Measurements from ENCODE around the gene NOTCH2. TPM values are rescaled to one million over a fixed set of nuclear protein-coding genes. Genes with fewer than 3 reads are reported as not detected.

The NOTCH2 gene
- total RNA-seq, 1 donor from 2014 or later, result 259 TPM

DNA sequence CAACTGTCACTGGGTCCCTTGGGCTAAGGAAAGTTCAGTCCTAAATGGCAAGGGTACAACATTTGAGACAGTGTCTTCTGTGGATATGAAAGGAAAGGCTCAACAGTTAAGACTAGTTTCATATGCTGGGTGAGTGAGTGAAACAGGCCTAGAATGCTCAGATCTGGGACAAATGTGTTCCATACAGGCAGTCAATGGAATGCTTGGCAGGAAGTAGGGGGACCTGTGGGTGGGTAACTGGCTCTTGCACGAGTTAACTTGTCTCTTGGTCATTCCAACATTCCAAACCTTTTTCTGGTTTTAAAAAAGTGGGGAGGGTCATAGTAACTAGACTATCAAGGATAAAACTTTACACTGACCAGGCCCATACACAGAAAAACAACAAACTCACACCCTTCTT is 155.4 kb downstream of the NOTCH2 start:
- POLR2A ChIA-PET, result no interaction called here
- CTCF ChIA-PET, result no interaction called here
- peaks cover 68% of the 10 kb centered on the region for H3K36me3 Mint-ChIP-seq (ENCODE audit: low read depth)
- TF ChIP-seq, protein P1, sequence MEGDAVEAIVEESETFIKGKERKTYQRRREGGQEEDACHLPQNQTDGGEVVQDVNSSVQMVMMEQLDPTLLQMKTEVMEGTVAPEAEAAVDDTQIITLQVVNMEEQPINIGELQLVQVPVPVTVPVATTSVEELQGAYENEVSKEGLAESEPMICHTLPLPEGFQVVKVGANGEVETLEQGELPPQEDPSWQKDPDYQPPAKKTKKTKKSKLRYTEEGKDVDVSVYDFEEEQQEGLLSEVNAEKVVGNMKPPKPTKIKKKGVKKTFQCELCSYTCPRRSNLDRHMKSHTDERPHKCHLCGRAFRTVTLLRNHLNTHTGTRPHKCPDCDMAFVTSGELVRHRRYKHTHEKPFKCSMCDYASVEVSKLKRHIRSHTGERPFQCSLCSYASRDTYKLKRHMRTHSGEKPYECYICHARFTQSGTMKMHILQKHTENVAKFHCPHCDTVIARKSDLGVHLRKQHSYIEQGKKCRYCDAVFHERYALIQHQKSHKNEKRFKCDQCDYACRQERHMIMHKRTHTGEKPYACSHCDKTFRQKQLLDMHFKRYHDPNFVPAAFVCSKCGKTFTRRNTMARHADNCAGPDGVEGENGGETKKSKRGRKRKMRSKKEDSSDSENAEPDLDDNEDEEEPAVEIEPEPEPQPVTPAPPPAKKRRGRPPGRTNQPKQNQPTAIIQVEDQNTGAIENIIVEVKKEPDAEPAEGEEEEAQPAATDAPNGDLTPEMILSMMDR (IDR thresholded peaks at IDR 0.05), result no peak
- H3K27me3 Mint-ChIP-seq, result no peaks in the 10 kb centered on the region
- no peaks in the 10 kb centered on the region for H3K9me3 Mint-ChIP-seq
- no peaks in the 10 kb centered on the region for H3K4me1 Mint-ChIP-seq
- no peak overlapping the region for H3K4me3 Mint-ChIP-seq
- H3K27ac Mint-ChIP-seq, result no peak overlapping the region
- ATAC-seq (ENCODE audit: low read depth) (no peak), DNase-seq (no peak)
- intact Hi-C loops (cut with micrococcal nuclease), result no loop called here

DNA sequence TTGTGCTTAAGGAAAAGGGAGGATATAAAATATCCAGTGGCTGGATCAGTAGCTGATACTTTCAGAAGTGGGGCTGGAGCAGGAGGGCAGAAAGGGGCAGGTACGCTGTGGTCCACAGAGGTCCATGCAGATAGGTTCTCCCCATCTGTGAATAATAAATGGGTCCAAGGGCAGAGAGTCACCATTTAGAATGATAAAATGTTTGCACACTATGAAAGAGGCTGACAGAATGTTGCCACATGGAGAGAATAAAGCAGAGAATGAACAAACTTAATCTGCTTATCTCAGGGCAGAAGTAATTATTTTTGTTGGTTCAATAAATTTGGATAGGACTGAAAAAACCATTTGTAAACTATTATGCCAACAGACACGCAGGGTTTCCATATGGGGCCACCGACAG is 156.5 kb downstream of the NOTCH2 start:
- CTCF ChIA-PET, result no interaction called here
- POLR2A ChIA-PET, result no interaction called here
- no peak for ATAC-seq (ENCODE audit: low read depth)
- H3K36me3 Mint-ChIP-seq (ENCODE audit: low read depth), result peaks cover 56% of the 10 kb centered on the region
- H3K27ac Mint-ChIP-seq, result no peak overlapping the region
- no peak for DNase-seq
- H3K9me3 Mint-ChIP-seq, result no peaks in the 10 kb centered on the region
- H3K4me3 Mint-ChIP-seq, result no peak overlapping the region
- TF ChIP-seq, protein P1 (IDR thresholded peaks at IDR 0.05), result no peak
- H3K4me1 Mint-ChIP-seq, result no peaks in the 10 kb centered on the region
- intact Hi-C loops (cut with micrococcal nuclease), result no loop called here
- H3K27me3 Mint-ChIP-seq, result no peaks in the 10 kb centered on the region

DNA sequence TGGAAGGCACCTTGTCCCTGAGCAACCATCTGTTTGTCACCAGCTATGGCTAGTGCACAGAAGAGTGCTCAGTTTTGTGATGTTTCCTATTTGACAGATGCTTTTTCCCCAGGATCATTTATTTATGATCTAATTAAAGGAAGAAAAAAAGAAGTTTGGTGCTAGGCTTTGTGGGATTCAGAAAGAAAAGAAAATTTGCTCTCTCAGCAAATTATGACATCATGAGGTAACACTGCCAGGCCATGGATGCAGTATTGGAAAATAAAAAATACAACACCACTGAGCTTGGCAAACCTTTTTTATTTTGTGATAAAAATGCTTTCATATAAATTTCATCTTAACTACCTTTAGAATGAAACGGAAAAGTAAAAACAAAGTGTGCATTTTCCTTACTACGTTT is 157.7 kb downstream of the NOTCH2 start:
- Mint-ChIP-seq H3K9me3 (no peaks in the 10 kb centered on the region), H3K4me1 (no peaks in the 10 kb centered on the region), H3K27ac (no peak overlapping the region), H3K27me3 (no peaks in the 10 kb centered on the region), H3K4me3 (no peak overlapping the region), H3K36me3 (ENCODE audit: low read depth) (peaks cover 45% of the 10 kb centered on the region)
- CTCF ChIA-PET, result no interaction called here
- POLR2A ChIA-PET, result no interaction called here
- ATAC-seq (ENCODE audit: low read depth), result no peak
- TF ChIP-seq, protein P1 (IDR thresholded peaks at IDR 0.05), result no peak
- intact Hi-C loops (cut with micrococcal nuclease), result no loop called here
- no peak for DNase-seq

DNA sequence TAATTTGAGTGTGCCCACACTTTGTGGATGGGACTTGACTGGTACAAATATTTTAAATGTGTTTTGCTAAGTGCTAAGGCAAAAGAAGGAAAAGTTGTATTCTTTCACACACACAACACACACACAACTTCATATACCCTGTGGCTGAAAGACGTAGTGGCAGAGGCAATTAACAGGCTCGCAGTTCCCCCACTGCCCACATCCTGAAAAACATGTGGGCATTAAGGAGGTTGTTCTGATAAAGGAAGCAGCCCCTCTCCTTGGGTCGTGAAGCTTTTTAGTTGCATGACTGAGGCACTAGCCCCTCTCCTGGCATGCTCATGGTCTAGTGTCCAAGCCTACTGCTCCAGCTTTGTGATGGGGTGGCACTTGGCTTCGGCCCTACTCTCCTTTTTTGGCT is 158.8 kb downstream of the NOTCH2 start:
- Mint-ChIP-seq H3K36me3 (ENCODE audit: low read depth) (peaks cover 33% of the 10 kb centered on the region), H3K27me3 (peaks cover 2% of the 10 kb centered on the region), H3K27ac (no peak overlapping the region), H3K4me3 (no peak overlapping the region), H3K4me1 (no peaks in the 10 kb centered on the region), H3K9me3 (peaks cover 4% of the 10 kb centered on the region)
- POLR2A ChIA-PET, result no interaction called here
- TF ChIP-seq, protein P1 (IDR thresholded peaks at IDR 0.05), result no peak
- ATAC-seq (ENCODE audit: low read depth) (no peak), DNase-seq (no peak)
- CTCF ChIA-PET, result no interaction called here
- intact Hi-C loops (cut with micrococcal nuclease), result no loop called here

DNA sequence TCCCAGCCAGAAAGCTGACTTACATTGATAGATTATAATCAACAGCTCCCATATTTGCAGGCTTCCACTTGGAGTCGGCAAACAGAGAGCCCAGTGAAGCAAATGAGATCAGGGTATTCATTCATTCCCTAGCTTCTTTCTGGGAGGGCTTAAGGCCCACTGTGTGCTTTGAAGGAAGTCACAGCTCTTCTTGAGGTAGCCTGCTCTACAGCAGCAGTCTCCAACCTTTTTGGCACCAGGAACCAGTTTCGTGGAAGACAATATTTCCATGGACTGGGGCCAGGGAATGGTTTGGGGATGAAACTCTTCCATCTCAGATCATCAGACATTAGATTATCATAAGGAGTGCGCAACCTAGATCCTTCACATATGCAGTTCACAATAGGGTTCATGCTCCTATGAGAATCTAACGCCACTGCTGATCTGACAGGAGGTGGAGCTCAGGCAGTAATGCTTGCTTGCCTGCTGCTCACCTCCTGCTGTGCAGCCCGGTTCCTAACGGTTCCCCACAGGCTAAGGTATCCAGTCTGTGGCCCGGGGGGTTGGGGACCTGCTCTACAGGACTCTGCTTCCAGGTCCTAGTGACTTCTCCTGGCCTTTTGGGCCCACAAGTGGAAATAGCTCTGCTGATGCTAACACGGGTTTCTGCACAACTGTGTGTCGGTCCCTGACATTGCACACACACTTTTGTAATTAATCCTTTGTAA is 159.4 kb downstream of the NOTCH2 start:
- Mint-ChIP-seq H3K9me3 (peaks cover 4% of the 10 kb centered on the region), H3K27me3 (peaks cover 2% of the 10 kb centered on the region), H3K4me3 (no peak overlapping the region), H3K4me1 (no peaks in the 10 kb centered on the region), H3K36me3 (ENCODE audit: low read depth) (peaks cover 27% of the 10 kb centered on the region), H3K27ac (no peak overlapping the region)
- TF ChIP-seq, protein P1 (IDR thresholded peaks at IDR 0.05), result no peak
- intact Hi-C loops (cut with micrococcal nuclease), result no loop called here
- ChIA-PET CTCF (no interaction called here), POLR2A (no interaction called here)
- DNase-seq (no peak), ATAC-seq (ENCODE audit: low read depth) (no peak)

Data from activated B cell treated with CpG ODN at 0.5 μM for 24 hours (primary cell).